B cell (primary cell): ENCODE results near the gene SLC8A3. TPM values are rescaled to one million over a fixed set of nuclear protein-coding genes. Genes with fewer than 3 reads are reported as not detected.

Experiments used
- ATAC-seq: fragments of 200-7000 bp; cut with Tn5 transposase; one replicate; pipeline ENCODE4 v1.10.0; 2021; ENCODE audit warnings: low read depth, mild to moderate bottlenecking, moderate number of reproducible peaks, moderate library complexity
- CTCF ChIA-PET: fragments of 350-600 bp; sonication (Branson Sonifier 250); formaldehyde crosslinking; loops from one replicate; lab custom pipeline; 2021; ENCODE audit warnings: antibody characterized with exemption, inconsistent platforms; lab: Charles Lee
- POLR2A ChIA-PET: fragments of 350-600 bp; sonication (Branson Sonifier 250); formaldehyde crosslinking; loops from one replicate; lab custom pipeline; 2021; ENCODE audit warnings: antibody characterized with exemption; lab: Charles Lee
- DNase-seq: peaks from one replicate; pipeline ENCODE4 v3.0.0; 2013
- H2AFZ ChIP-seq: 2 replicates; pipeline ENCODE4 v1.6.1; 2012; ENCODE audit warnings: mild to moderate bottlenecking, low read depth, low read length; ENCODE audit not compliant: insufficient read depth, poor library complexity, severe bottlenecking
- H3K27ac ChIP-seq, 2 donors: 1 replicate in 1 of 2; 2 replicates in 1 of 2; pipeline ENCODE4 v1.5.1; 2012 to 2013; ENCODE audit warnings: low read length in 2 of 2, mild to moderate bottlenecking in 2 of 2, moderate library complexity in 1 of 2
- H3K27me3 ChIP-seq, 4 experiments: fragments of 200-600 bp in 1 of 4; sonication (generic) in 1 of 4; replicated peaks in 1 of 4; 1 replicate in 2 of 4; 2 replicates in 2 of 4; pipeline versions ENCODE4 v1.6.1 to v1.7.0; 2013 to 2016; ENCODE audit warnings: low read length in 3 of 4, mild to moderate bottlenecking in 2 of 4, mixed read lengths in 1 of 4, moderate library complexity in 1 of 4; ENCODE audit not compliant: insufficient read depth in 4 of 4, control insufficient read depth in 3 of 4; ENCODE audit errors: control extremely low read depth in 1 of 4
- H3K36me3 ChIP-seq, 2 experiments: replicated peaks in 1 of 2; 1 replicate in 1 of 2; 2 replicates in 1 of 2; pipeline versions ENCODE4 v1.6.1 to v1.7.1; 2013; ENCODE audit warnings: low read length in 1 of 2; ENCODE audit not compliant: insufficient read depth in 2 of 2, control insufficient read depth in 1 of 2; ENCODE audit errors: control extremely low read depth in 1 of 2, extremely low read depth in 1 of 2
- H3K4me1 ChIP-seq, 2 donors: fragments of 200-600 bp in 1 of 2; sonication (generic) in 1 of 2; 1 replicate in 1 of 2; 2 replicates in 1 of 2; pipeline versions ENCODE4 v1.5.1 to v1.6.1; 2013 to 2017; ENCODE audit warnings: low read length in 2 of 2; ENCODE audit not compliant: control insufficient read depth in 2 of 2, insufficient read depth in 2 of 2
- H3K4me2 ChIP-seq: replicated peaks from 2 replicates; pipeline ENCODE3; 2012; ENCODE audit warnings: mild to moderate bottlenecking, low read depth, low read length; ENCODE audit not compliant: poor library complexity, severe bottlenecking
- H3K4me3 ChIP-seq, 5 experiments: fragments of 200-600 bp in 1 of 5; sonication (generic) in 1 of 5; 1 replicate in 3 of 5; 2 replicates in 2 of 5; pipeline versions ENCODE4 v1.5.1 to v1.7.0; 2011 to 2016; ENCODE audit warnings: low read length in 4 of 5, mild to moderate bottlenecking in 4 of 5, low read depth in 2 of 5, control low read depth in 1 of 5, moderate library complexity in 1 of 5; ENCODE audit not compliant: insufficient read depth in 1 of 5; ENCODE audit errors: control extremely low read depth in 1 of 5, extremely low read depth in 1 of 5
- H3K79me2 ChIP-seq: fragments of 200-600 bp; sonication (generic); one replicate; pipeline ENCODE4 v1.6.0; 2016; ENCODE audit warnings: low read length; ENCODE audit not compliant: control insufficient read depth, insufficient read depth
- H3K9ac ChIP-seq: fragments of 200-600 bp; sonication (generic); 2 replicates; pipeline ENCODE4 v1.6.1; 2017; ENCODE audit warnings: mild to moderate bottlenecking, low read length, moderate library complexity
- H3K9me3 ChIP-seq, 3 donors: one replicate each; pipeline versions ENCODE4 v1.6.1 to v1.7.1; 2013; ENCODE audit warnings: low read length in 2 of 3; ENCODE audit not compliant: control insufficient read depth in 2 of 3, insufficient read depth in 1 of 3; ENCODE audit errors: control extremely low read depth in 1 of 3
- H4K20me1 ChIP-seq: 2 replicates; pipeline ENCODE4 v1.6.0; 2012; ENCODE audit warnings: mild to moderate bottlenecking, low read length; ENCODE audit not compliant: insufficient read depth, control insufficient read depth, poor library complexity, severe bottlenecking
- H3K27ac Mint-ChIP-seq: one replicate; pipeline ENCODE4 v1.8.0; 2021; ENCODE audit warnings: mixed read lengths
- H3K27me3 Mint-ChIP-seq: one replicate; pipeline ENCODE4 v1.8.0; 2021; ENCODE audit warnings: mixed read lengths
- H3K4me1 Mint-ChIP-seq: one replicate; pipeline ENCODE4 v1.8.0; 2021; ENCODE audit warnings: mixed read lengths
- H3K4me3 Mint-ChIP-seq: one replicate; pipeline ENCODE4 v1.8.0; 2021; ENCODE audit warnings: mixed read lengths
- H3K9me3 Mint-ChIP-seq: one replicate; pipeline ENCODE4 v1.8.0; 2022; ENCODE audit warnings: mixed read lengths; ENCODE audit not compliant: insufficient read depth
- CTCF ChIP-seq: fragments of 200-600 bp; IDR thresholded peaks from one replicate; pipeline ENCODE4 v1.8.0; 2022; ENCODE audit warnings: antibody characterized with exemption, mild to moderate bottlenecking
- EZH2 ChIP-seq: IDR thresholded peaks from 2 replicates; pipeline ENCODE4 v1.6.1; 2012; ENCODE audit warnings: borderline replicate concordance, low read depth, mild to moderate bottlenecking, moderate library complexity, low read length; ENCODE audit not compliant: insufficient read depth, poor library complexity, severe bottlenecking
- WGBS: methylation state at CpG from one replicate; pipeline ENCODE4 v1.1.5; 2013; ENCODE audit warnings: missing lambda C conversion rate; ENCODE audit not compliant: insufficient coverage; 5-methylcytosine and 5-hydroxymethylcytosine counted together
- intact Hi-C: fragments of 100-400 bp; cut with micrococcal nuclease; formaldehyde crosslinking; loops from one replicate; pipeline ENCODE4 v1.10.0; 2022
- polyA plus RNA-seq: library from polyadenylated mRNA; depleted of rRNA; stranded (reverse); fragments of >200 nt; gene quantifications from 2 replicates; pipeline ENCODE4 v1.2.3, GENCODE V29; 2012
- total RNA-seq, 2 donors: library from RNA; stranded (reverse); fragments of 120-200 nt in 1 of 2; gene quantifications; 1 replicate in 1 of 2; 2 replicates in 1 of 2; pipeline versions ENCODE4 v1.2.3 to v1.2.4, GENCODE V29; 2013 to 2022

SLC8A3 gene
- total and polyA plus RNA-seq, 2 donors (not counting 1 experiment from before 2014, with no cell fraction given) = 0.07 to 0.09 TPM

GRCh38 chr14:70107309-70107708 lies 81.4 kb downstream of the SLC8A3 start:
- Histone ChIP-seq H3K36me3 (no peaks in the 10 kb centered on the region), H3K4me1 (no peaks in the 10 kb centered on the region), H2AFZ (no peak overlapping the region), H3K79me2 (no peaks in the 10 kb centered on the region), H3K4me3 (no peak overlapping the region), H3K9me3 (no peaks in the 10 kb centered on the region), H3K9ac (no peak overlapping the region), H4K20me1 (no peaks in the 10 kb centered on the region), H3K27ac (no peak overlapping the region), H3K27me3 (peaks cover 0 to 4% (median 0%) of the 10 kb centered on the region in 4 experiments), H3K4me2 (no peak overlapping the region)
- H3K27ac Mint-ChIP-seq = no peak overlapping the region
- TF ChIP-seq EZH2 (no peak), CTCF (no peak)
- POLR2A ChIA-PET = no interaction called here
- H3K4me3 Mint-ChIP-seq = no peak overlapping the region
- intact Hi-C loops = no loop called here
- no CpG with 5 or more reads among the region's 2 CpGs for WGBS
- CTCF ChIA-PET = no interaction called here
- no peak for ATAC-seq
- no peak for DNase-seq
- no peaks in the 10 kb centered on the region for H3K9me3 Mint-ChIP-seq
- peaks cover 9% of the 10 kb centered on the region for H3K27me3 Mint-ChIP-seq
- no peaks in the 10 kb centered on the region for H3K4me1 Mint-ChIP-seq

GRCh38 chr14:70100071-70100470 lies 88.7 kb downstream of the SLC8A3 start:
- H3K27me3 Mint-ChIP-seq = peaks cover 26% of the 10 kb centered on the region
- Histone ChIP-seq H3K9ac (no peak overlapping the region), H3K4me3 (no peak overlapping the region), H3K27ac (no peak overlapping the region), H3K9me3 (no peaks in the 10 kb centered on the region), H4K20me1 (no peaks in the 10 kb centered on the region), H3K27me3 (no peaks in the 10 kb centered on the region), H3K36me3 (no peaks in the 10 kb centered on the region), H3K79me2 (no peaks in the 10 kb centered on the region), H3K4me1 (no peaks in the 10 kb centered on the region), H2AFZ (no peak overlapping the region), H3K4me2 (no peak overlapping the region)
- 86% methylated on average over 1 of the region's 3 CpGs for WGBS
- ChIA-PET POLR2A (no interaction called here), CTCF (no interaction called here)
- DNase-seq = no peak
- H3K4me3 Mint-ChIP-seq = no peak overlapping the region
- H3K9me3 Mint-ChIP-seq = no peaks in the 10 kb centered on the region
- intact Hi-C loops = no loop called here
- no peak for ATAC-seq
- TF ChIP-seq EZH2 (no peak), CTCF (no peak)
- H3K4me1 Mint-ChIP-seq = no peaks in the 10 kb centered on the region
- no peak overlapping the region for H3K27ac Mint-ChIP-seq
